HG03521 (cell line): ENCODE measurements around the gene GPR83.
"Not testable (repeated sequence)": the region's sequence is repeated elsewhere in the genome, so short reads cannot be mapped to it uniquely, and the experiment has no call there.

Experiments
- ATAC-seq: cut with Tn5 transposase; IDR thresholded peaks from one replicate; pipeline ENCODE4 v1.9.1; 2021; ENCODE audit warnings: mild to moderate bottlenecking, moderate library complexity; ENCODE audit not compliant: unreplicated experiment

The GPR83 gene

DNA sequence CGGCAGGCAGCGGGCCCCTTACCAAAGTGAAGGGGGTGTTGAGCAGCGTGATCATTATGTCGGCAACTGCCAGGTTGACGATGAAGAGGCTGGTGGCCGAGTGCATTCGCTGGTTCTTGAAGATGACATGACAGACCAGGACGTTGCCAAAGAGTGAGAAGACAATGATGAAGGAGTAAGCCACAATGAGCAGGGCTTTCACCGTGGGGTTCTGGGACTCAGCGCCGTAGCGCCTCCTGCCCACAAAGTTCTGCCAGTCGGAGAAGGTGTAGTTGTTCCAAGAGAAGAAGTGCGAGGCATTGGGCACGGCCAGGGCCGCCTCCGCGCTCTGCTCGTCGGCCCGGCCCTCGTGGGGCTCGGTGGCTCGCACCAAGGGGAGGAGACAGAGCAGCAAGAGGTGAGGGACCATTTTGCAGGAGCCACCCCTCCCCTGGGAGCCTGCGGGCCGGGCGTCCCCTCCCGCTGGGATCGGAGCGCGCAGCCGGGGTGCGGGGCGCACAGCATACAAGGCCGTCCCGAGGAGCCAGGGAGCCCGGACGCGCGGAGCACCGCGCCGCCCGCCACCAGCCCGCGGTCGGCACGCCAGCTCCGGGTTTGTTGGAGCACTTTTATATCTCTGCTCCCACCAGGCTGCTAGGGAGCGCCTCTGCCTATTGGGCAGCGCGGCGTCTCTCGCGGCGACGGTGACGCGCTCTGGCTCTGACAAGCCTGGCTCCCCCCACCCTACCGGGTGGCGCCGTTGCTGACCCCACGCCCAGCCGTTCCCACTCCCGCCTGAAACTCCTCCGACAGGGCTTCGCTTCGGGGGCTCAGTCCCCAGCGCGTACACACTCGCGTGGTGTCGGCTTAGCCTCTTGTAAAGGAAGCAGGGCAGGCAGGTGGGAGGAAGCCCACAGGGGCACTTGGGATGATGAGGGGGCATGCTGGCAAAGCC lies at the start of gene GPR83:
TSS of gene GPR83 (minus strand) at position 581 of the 934 bp plus-strand sequence. CDS start at position 409, 172 bp downstream.
- no peak for ATAC-seq

DNA sequence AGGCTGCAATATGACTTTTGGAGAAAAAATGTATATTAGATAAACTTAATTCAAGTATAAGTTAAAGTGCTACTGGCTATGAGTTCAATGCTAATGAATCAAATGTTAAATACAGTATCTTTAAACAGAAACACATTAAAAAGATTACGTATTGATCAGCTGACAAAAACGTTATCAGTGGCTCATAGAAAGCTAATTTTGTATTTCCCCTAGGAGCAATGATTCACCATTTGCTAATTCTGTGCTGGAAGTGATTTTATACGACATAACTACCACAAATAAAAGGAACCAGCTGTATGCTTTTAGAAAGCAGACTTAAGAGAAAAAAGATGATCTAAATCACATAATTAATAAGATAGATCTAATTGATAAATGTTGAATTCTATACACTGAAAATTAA lies 48.8 kb upstream of the GPR83 start:
- no peak for ATAC-seq

DNA sequence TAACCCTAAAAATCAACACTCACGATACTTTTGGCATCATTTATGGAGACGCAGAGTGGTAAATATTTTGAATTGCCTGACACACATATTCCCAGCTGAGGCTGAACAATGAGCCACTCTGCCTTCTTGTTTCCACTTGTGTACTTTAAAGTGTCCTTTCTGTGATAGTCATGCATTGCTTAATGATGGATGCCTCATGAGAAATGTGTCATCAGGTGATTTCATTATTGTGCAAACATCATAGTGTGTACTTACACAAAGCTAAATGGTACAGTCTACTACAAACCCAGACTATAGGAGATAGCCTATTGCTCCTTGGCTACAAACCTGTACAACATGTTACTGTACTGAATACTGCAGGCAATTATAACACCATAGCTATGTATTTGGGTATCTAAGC lies 48.2 kb upstream of the GPR83 start:
- no peak for ATAC-seq

DNA sequence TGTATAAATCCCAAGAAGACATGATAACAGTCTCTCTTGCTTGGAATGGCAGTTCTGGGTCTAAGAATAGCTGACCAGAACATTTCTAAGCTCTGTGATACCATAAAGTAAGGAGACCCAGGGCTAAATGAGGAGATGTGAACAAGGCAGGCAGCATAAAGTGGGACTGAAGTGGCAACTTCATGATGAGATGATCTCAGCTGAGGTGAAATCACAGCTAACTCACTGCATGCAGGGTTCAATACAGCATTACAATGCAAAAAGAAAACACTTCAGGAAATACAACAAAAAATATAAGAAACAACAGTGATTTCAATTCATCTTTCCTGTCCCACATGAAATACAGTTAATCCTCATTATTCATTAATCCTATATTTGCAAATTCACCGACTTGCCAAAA lies 47.8 kb upstream of the GPR83 start:
- ATAC-seq = no peak

DNA sequence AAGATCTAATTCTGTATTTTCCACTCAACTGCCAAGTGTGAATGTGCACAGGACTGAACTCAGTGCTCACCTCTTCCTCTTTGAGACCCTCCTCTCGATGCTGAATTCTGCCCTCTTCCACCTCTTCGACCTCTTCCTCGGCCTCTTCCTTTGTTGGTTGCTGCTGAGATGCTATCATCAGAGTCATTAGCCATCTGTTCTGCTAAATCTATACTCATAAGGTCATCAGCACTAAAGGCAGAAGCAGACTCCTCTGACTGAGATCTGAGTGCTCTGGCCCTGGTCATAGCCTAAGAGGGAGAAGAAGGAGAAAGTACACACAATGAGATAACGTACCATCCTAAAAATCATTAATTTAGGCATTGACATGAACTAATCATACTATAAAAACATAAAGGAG lies 45.9 kb upstream of the GPR83 start:
- no peak for ATAC-seq

DNA sequence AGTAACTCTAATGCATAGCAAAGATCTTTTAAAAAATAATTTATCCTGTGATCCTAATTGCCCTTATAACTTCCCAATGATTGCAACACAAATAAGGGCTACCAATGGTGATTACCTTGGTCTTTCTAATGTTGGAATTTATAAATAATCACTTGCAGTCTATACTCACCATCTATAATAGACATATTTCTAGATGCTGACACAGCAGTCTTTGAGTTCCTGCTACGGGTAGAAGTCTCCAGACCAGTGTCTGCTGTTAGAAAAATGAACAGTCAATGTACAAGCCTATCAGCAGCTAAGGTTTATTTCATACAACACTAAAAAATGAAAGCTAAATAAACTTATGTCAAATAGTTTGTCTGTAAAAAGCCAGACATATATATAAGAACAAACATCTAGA lies 44.4 kb upstream of the GPR83 start:
- ATAC-seq = no peak

DNA sequence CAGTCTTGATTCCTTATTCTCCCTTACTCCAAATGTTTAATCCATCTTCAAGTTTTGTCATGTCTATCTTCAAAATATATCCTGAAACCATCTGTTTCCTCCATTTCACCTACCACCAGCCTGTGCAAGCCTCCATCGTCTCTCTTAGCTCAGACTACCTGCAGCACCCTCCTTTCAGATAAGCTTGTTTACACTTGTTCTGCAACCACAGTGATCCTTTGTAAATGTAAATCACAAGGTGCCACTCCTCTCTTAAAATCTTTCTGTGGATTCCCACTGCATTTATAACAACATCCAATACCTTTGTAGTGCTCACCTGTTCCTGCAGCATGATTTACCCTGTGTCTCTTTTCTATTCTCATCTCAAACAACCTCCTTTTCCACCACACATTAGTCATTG lies 31.8 kb upstream of the GPR83 start:
- ATAC-seq = no peak

DNA sequence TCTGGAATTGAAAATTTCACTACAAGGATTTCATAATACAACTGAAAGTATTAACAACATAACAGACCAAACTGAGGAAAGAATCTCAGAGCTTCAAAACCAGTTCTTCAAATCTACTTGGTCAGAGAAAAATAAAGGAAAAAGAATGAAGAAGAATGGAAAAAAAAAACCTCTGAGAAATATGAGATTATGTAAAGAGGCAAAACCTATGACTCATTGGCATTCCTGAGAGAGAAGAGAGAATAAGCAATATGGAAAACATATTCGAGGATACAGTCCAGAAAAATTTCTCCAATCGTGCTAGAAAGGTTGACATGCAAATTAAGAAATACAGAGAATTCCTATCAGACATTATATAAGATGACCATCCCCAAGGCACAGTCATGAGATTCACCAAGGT lies 23.4 kb upstream of the GPR83 start:
- ATAC-seq = no peak

DNA sequence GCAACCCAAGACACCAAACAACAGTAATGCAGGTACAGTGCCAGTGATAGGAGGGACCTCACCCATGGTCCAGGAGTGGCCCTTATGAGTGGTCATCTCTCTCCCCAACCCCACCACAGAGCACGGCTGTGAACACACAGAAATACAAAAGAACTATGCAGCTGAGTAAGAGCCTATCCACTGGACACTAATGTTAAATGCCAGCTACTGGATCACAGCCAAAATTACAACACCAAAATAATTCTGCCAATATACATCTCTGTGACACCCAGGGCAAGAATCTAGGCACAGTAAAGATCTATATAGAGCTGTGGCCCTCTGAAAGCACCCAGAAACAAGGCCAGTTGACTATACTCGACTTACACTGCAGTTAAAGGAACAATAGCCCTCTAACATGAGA lies 22.8 kb upstream of the GPR83 start:
- no peak for ATAC-seq

DNA sequence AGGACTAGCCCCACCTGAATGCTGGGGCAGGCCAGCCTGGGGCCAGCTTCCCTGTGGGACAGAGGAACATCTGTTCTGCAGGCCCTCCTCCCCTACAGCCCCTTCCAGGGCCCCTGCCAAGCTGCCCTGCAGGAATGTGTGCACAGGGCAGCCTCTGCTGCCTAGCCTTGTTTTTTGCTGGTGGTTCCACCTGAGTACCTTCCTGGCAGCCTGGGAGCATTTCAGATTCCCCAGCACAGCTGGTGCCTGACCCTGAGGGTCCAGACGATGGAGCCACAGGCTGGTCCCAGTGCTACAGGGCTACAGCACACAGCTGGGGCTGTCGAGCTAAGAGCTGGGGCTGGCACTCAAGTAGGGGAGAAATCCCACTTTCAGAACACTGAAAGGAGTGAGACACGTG lies 22.3 kb upstream of the GPR83 start:
- no peak for ATAC-seq

DNA sequence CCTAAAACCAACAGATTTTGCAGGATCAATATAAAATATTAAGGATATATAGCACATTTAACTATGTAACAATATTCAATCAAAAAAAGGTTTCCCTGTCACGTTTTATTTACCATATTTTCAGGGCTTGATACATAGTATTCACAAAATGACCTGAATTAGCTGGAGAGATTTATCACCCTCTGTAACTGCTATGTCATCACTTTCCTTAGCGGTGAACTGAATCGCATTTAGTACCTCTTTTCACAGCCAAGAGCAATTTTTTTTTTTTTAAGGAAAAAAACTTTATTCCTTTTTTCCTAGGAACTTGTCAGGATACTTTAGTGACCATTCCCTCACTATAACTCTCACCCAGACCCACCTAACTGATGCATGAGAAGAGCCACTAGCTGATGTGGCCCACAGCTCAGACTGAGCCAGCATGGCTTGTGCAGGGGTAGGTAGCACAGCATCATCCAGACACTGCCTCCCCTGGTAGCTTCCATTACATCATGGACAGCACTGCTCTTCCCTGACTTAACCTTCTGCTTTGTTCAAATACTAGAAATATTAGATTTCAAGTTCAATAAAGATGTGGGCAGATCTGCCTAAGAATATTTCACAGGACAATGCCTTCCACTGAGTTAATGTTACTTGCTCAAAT lies 17.0 kb upstream of the GPR83 start:
- no peak for ATAC-seq

DNA sequence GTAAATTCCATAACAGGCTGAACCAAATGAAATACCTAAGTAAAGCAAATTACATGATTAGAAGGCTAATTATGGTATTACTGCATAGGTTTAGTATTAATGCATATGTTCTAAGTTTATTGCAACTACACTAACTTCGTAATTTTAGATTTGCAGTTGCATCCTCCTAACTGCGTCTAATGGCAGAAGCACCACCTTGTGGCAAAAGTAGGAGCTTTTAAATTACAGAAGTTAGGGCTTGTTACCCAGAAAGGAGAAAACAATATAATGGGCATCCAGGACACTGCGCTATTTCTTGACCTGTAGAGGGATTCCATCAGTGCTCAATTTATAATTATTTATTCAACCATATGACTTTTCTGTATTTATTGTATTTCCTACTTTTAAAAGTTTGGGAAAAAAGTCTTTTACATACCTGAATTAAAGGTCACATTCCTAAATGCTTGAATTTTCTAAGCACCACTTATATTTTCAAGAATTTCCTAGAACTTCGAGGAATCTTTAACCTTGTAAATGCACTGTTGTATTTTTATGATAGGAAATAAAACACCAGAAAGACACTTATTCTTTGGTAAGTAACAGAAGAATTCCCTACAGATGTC lies 16.3 kb upstream of the GPR83 start:
- ATAC-seq = no peak

DNA sequence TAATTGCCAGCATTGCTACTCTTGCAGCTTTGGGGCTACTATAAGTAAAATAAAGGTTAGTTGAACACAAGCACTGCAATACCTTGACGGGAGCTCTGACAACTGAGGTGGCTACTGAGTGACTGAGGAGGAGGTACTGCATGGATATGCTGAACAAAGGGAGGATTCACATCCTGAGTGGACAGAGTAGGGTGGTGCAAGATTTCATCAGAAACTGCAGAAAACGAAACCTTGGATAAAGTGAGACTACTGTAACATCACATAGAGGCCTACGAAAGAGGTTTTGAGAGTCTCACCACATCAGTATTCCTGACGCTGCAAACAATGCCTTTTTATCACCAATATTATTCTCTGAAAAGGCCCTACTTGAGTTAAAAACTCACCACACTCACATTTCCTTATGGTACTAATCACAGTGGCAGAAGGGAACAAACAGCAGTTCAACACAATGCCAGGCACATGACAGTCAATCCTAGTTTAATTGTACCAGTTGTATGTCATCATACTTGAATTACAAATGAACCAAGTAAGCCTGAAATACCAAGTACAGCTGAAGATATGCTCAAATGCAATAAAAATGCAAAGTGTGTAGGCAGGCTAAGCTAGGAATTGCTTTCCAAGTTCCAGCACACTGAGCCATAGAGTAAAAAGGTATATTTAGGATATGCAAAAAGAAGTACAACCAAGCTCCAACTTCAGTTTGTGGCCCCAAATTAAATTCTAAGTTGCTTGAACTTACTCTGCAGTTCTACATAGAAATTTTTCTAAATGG lies 4.0 kb upstream of the GPR83 start:
- no peak for ATAC-seq

DNA sequence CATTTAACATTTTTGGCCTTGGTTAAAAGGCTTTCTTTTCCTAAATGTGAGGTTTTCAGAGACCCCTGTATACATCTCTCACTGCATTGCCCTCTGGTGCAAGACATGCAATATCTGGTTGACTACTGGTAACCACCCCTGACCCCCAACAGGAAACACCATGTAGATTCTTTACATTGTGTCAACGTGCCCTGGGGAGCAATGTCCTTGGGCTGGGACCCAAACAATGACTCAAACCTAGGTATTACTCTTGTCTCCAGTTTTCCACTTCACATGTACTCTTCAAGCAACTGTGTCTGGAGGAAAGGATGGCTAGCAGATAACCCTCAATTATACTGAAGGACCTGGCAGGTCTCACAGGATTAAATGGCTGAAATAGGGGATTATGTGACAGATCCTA lies 1.1 kb upstream of the GPR83 start:
- ATAC-seq = no peak

DNA sequence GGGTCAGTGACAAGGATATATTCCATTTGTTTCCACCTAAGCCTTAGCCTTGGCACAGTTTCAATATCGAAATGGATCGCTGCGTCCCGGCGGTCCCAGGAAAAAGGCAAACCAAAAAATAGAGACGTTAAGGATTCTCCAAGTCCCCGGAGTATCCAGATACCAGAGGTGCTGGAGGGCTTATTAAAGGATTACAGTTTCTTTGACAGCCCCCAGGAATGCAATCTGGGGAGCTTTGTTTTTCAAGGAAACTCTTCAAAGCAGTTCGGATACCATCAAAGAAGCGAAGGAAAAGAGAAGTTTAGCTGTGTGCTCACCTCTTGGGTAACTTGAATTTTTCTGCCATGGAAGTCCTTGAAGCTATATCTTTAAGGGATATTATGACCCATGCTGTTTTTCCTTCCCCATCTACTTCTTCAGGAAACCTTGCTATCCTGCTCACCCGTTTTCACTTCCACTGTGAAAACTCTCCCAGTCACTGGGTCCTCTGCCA lies 600 bp upstream of the GPR83 start:
- ATAC-seq = no peak

DNA sequence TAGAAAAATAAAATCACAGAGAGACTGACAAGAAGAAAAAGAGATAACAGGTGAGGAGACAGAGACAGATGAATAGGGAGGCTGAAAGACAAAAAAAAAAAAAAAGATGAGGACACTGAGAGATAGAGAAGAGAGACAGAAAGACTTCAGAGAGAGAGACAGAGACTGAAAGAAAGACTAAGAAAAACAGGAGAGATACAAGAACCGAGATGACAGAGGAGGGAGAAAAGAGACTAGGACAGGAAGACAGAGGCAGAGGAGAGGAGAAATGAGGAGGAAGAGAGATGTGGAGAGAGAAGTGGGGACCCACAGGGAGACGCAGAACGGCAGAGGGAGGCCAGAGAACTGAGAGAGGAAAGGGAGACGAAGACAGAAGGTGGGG lies 771 bp downstream of the GPR83 start:
- ATAC-seq = no peak

DNA sequence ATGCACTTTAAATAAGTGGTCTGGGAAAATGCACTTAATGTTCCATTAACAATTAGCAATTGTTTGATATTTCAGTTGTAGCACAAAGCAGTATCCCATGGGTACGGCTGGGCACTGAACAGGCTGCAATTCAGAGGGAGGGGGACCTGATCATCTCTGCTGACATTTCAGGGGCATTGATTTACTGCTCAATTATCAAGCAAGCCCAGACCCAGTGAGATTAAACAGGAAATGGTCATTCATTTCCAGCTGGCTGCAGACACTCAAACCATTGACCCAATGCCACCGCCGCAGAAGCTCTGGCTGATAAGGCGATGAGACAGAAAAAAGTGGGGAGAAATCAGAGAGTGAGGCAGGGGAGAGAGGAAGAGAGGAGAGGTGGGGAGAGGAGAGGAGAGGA lies 1.2 kb downstream of the GPR83 start:
- no peak for ATAC-seq

DNA sequence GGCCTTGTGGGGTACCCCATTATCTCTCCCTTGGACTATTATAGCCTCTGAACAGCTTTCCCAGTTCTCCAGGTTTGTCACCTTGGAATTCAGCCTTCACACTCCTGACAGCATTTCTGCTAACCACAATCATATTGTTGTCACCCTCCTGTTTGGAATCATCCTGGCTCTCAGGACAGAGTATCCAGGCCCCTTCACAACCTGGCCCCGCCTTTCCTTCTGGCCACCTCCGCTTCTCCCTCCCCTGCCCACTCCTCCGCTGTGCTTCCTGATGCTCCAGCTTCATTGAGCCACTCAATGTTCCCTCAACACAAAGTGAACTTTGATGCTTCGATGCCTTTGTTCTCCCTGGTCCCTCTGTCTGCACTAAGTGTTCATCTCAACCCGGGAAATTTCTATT lies 3.1 kb downstream of the GPR83 start:
- no peak for ATAC-seq

DNA sequence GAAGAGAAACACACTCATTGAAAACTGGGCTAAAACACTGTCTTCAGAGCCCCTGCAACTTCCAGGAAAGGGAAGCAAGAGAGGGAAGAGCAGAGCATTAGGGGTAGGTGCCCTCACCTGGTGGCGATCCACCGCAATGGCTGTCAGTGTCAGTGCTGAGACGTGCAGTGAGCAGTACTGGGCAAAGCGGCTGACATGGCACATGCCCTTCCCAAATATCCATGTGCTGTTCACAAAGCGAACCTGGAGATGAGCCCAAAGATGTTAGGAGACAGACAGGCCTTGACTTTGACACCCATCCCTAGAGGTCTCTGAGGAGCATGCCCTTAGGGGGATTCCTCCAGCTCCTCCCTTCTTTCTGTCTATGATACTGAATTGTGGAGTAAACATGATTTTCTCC lies 4.9 kb downstream of the GPR83 start:
- ATAC-seq = no peak

DNA sequence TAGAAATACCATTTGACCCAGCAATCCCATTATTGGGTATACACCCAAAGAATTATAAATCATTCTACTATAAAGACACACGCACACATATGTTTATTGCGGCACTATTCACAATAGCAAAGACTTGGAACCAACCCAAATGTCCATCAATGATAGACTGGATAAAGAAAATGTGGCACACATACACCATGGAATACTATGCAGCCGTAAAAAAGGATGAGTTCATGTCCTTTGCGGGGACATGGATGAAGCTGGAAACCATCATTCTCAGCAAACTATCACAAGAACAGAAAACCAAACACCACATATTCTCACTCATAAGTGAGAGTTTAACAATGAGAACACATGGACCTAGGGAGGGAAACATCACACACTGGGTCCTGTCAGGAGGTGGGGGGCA lies 9.3 kb downstream of the GPR83 start:
- ATAC-seq = not testable (repeated sequence)

DNA sequence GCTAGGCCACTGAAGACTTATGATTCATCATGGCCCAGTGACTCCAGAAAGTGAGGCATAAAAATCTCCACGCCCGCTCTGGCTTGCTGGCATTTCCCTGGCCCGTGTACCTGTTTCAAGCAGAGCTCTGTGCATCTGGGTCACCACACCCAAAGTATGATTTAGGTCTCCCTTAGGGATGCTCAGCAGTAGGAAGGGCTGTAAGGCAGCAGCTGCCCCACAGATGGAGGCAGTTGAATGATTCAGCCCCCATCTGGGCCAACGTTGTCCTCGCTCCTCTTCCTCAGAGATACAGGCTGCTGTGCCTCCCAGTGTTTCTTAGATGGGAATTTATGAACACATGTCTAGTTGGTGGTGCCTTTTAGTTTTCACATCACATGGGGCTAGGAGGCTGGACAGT lies 21.6 kb downstream of the GPR83 start:
- no peak for ATAC-seq
